SK-N-MC (cell line): ENCODE measurements around the gene SCFD2.

ENCODE experiments used
- FOXP2 ChIP-seq: optimal IDR thresholded peaks from 2 replicates; pipeline ENCODE3; 2011; ENCODE audit warnings: mild to moderate bottlenecking, moderate library complexity; ENCODE audit not compliant: insufficient read depth; ENCODE audit errors: extremely low read length, control extremely low read depth
- POLR2AphosphoS5 ChIP-seq: IDR thresholded peaks from 2 replicates; pipeline ENCODE4 v1.6.1; 2012; ENCODE audit warnings: mild to moderate bottlenecking, low read depth, low read length, borderline replicate concordance

DNA sequence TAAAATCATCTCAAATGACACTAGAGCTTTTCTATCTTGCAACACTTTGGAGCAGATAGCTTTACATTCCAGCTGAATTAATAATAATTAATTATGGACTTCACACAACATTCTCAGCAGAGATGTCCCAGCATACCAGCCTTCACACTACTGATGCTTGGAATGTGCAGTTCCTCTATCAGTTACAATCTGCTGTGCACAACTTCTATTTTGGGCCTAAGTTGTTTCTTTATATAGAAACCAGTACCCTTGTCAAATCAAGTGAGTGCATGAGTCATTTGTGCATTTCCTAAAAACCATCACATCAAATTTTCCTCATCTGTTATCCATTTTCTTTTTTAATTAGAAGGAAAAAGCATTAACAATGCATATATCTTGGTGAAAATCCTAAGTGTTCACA is 512.5 kb downstream of the SCFD2 start:
- TF ChIP-seq FOXP2 = no peak
- TF ChIP-seq POLR2AphosphoS5 = no peak
